Measurements from ENCODE around the gene SYCP2L. TPM values are rescaled to one million over a fixed set of nuclear protein-coding genes. Genes with fewer than 3 reads are reported as not detected.

The SYCP2L gene
- total RNA-seq, 1 experiment from 2014 or later = 4.9 TPM

- Histone ChIP-seq H3K9ac (ENCODE audit: low read length) (no peak overlapping the region), H2AFZ (ENCODE audit: low read depth, low read length, poor library complexity, severe bottlenecking) (no peak overlapping the region), H3K9me2 (ENCODE audit: insufficient read depth) (no peaks in the 10 kb centered on the region), H3K36me3 (ENCODE audit: control insufficient read depth in 1 of 2, insufficient read depth in 2 of 2, low read length in 2 of 2) (no peaks in the 10 kb centered on the region), H4K20me1 (ENCODE audit: insufficient read depth) (no peaks in the 10 kb centered on the region), H3K9me3 (ENCODE audit: control insufficient read depth in 1 of 2, insufficient read depth in 1 of 2, low read depth in 1 of 2, low read length in 2 of 2) (no peaks in the 10 kb centered on the region), H3K4me1 (ENCODE audit: control insufficient read depth in 1 of 2, insufficient read depth in 2 of 2, low read length in 2 of 2) (no peaks in the 10 kb centered on the region; a peak in 1 of 4 replicates), H3K27me3 (ENCODE audit: insufficient read depth, low read length) (no peaks in the 10 kb centered on the region), H3K27ac (ENCODE audit: low read depth, low read length) (no peak overlapping the region), H3K4me2 (ENCODE audit: low read length) (no peak overlapping the region), H3K79me2 (ENCODE audit: insufficient read depth, low read length) (no peaks in the 10 kb centered on the region), H3K4me3 (replicated peaks in 1 of 2; ENCODE audit: low read depth in 1 of 2, low read length in 2 of 2) (no peak overlapping the region)
- no peak for ATAC-seq
- no TSS peak for BruUV-seq (replicated peaks)
- no peak for DNase-seq (ENCODE audit: low read depth, low spot score)
- intact Hi-C loops (cut with micrococcal nuclease) = no loop called here
- ChIA-PET RAD21 (ENCODE audit: low non-redundant PET in 1 of 2, low total read pairs in 2 of 2, uncharacterized antibody in 2 of 2, unreplicated experiment in 2 of 2) (no interaction called here), POLR2A (no interaction called here), CTCF (no interaction called here)
- no peak for TF ChIP-seq YY1 (IDR thresholded peaks at IDR 0.05; ENCODE audit: extremely low read depth, insufficient replicate concordance, low read depth, low read length)
These were observed 9.8 kb upstream of the SYCP2L start for GRCh38 chr6:10877012-10877411.

GRCh38 chr6:10877871-10878270, 9.0 kb upstream of the SYCP2L start:
- DNase-seq (ENCODE audit: low read depth, low spot score) (no peak), ATAC-seq (no peak)
- H2AFZ ChIP-seq (ENCODE audit: low read depth, low read length, poor library complexity, severe bottlenecking) = no peak overlapping the region
- H4K20me1 ChIP-seq (ENCODE audit: insufficient read depth) = no peaks in the 10 kb centered on the region
- ChIA-PET RAD21 (ENCODE audit: low non-redundant PET in 1 of 2, low total read pairs in 2 of 2, uncharacterized antibody in 2 of 2, unreplicated experiment in 2 of 2) (no interaction called here), CTCF (no interaction called here), POLR2A (no interaction called here)
- BruUV-seq (replicated peaks) = no TSS peak
- H3K9me2 ChIP-seq (ENCODE audit: insufficient read depth) = no peaks in the 10 kb centered on the region
- no peak overlapping the region for H3K4me2 ChIP-seq (ENCODE audit: low read length)
- no peak overlapping the region for H3K4me3 ChIP-seq (replicated peaks in 1 of 2; ENCODE audit: low read depth in 1 of 2, low read length in 2 of 2)
- H3K9ac ChIP-seq (ENCODE audit: low read length) = no peak overlapping the region
- no peaks in the 10 kb centered on the region for H3K27me3 ChIP-seq (ENCODE audit: insufficient read depth, low read length)
- no peaks in the 10 kb centered on the region for H3K9me3 ChIP-seq (ENCODE audit: control insufficient read depth in 1 of 2, insufficient read depth in 1 of 2, low read depth in 1 of 2, low read length in 2 of 2)
- TF ChIP-seq RAD21 (IDR thresholded peaks at IDR 0.05; ENCODE audit: low read depth) = no peak
- no peak for TF ChIP-seq MAX (IDR thresholded peaks at IDR 0.05)
- no peak for TF ChIP-seq SIN3A (IDR thresholded peaks at IDR 0.05; ENCODE audit: low read depth)
- TF ChIP-seq POLR2A (IDR thresholded peaks at IDR 0.05; ENCODE audit: borderline replicate concordance, extremely low read depth, insufficient read depth, insufficient read length) = no peak
- TF ChIP-seq FOSL1 (IDR thresholded peaks at IDR 0.05; ENCODE audit: low read depth) = no peak
- TF ChIP-seq JUND (IDR thresholded peaks at IDR 0.05) = no peak
- no peak for TF ChIP-seq EZH2phosphoT487 (IDR thresholded peaks at IDR 0.05; ENCODE audit: borderline replicate concordance)
- no peak for TF ChIP-seq ELF1 (IDR thresholded peaks at IDR 0.05; ENCODE audit: borderline replicate concordance, low read depth)
- TF ChIP-seq YY1 (IDR thresholded peaks at IDR 0.05; ENCODE audit: extremely low read depth, insufficient replicate concordance, low read depth, low read length) = no peak
- no peaks in the 10 kb centered on the region for H3K79me2 ChIP-seq (ENCODE audit: insufficient read depth, low read length)
- H3K27ac ChIP-seq (ENCODE audit: low read depth, low read length) = no peak overlapping the region
- no peaks in the 10 kb centered on the region for H3K36me3 ChIP-seq (ENCODE audit: control insufficient read depth in 1 of 2, insufficient read depth in 2 of 2, low read length in 2 of 2)
- no peaks in the 10 kb centered on the region; a peak in 1 of 4 replicates for H3K4me1 ChIP-seq (ENCODE audit: control insufficient read depth in 1 of 2, insufficient read depth in 2 of 2, low read length in 2 of 2)
- intact Hi-C loops (cut with micrococcal nuclease) = no loop called here
